GM12878 (cell line): ENCODE results near the gene ZNF407. TPM values are rescaled to one million over a fixed set of nuclear protein-coding genes. Genes with fewer than 3 reads are reported as not detected.
A peak's percentile ranks its signal among the peaks of the same experiment; 100 is the strongest.

ENCODE experiments used
- ATAC-seq: fragments of 200-7000 bp; cut with Tn5 transposase; 3 replicates; pipeline ENCODE4 v1.9.1; 2020; ENCODE audit warnings: mild to moderate bottlenecking, moderate library complexity
- BruUV-seq: library from RNA; stranded (reverse); fragments of 400-500 nt; replicated peaks from 2 replicates; lab custom pipeline; 2021; lab: Mats Ljungman, UMichigan
- CTCF ChIA-PET: fragments of 300-600 bp; sonication (Branson Sonifier 250); formaldehyde crosslinking; extraction: SDS; loops from one replicate; lab custom pipeline; 2021; ENCODE audit warnings: inconsistent platforms; lab: Yijun Ruan, JAX
- POLR2A ChIA-PET: fragments of 350-600 bp; formaldehyde crosslinking; extraction: SDS; loops from one replicate; lab custom pipeline; 2021; ENCODE audit warnings: inconsistent platforms; lab: Charles Lee
- RAD21 ChIA-PET: fragments of 300-600 bp; sonication (Branson Sonifier 250); formaldehyde crosslinking; loops from one replicate; lab custom pipeline; 2023; ENCODE audit warnings: antibody characterized with exemption; ENCODE audit not compliant: unreplicated experiment; lab: Charles Lee
- SMC1A ChIA-PET: fragments of 300-600 bp; sonication (Branson Sonifier 250); formaldehyde crosslinking; loops from one replicate; lab custom pipeline; 2023; ENCODE audit not compliant: unreplicated experiment, uncharacterized antibody; lab: Charles Lee
- DNase-seq: peaks from one replicate; pipeline ENCODE4 v3.0.0-alpha.2; 2011; ENCODE audit warnings: low read depth, low spot score
- FAIRE-seq: peaks from 3 replicates; lab custom pipeline; 2011; peaks lifted over from hg19 to GRCh38; lab: Jason Lieb, UNC
- H2AFZ ChIP-seq: 2 replicates; pipeline ENCODE4 v1.6.0; 2011; ENCODE audit warnings: low read depth, low read length, control low read depth; ENCODE audit not compliant: control insufficient read depth
- H3K27ac ChIP-seq: 2 replicates; pipeline ENCODE4 v1.5.1; 2011; ENCODE audit warnings: control low read depth; ENCODE audit not compliant: control insufficient read depth, insufficient read depth
- H3K27me3 ChIP-seq, 2 experiments: replicated peaks in 1 of 2; 2 replicates each; pipeline versions ENCODE4 v1.6.0 to v1.6.1; 2011; ENCODE audit warnings: low read length in 1 of 2; ENCODE audit not compliant: control insufficient read depth in 2 of 2, insufficient read depth in 2 of 2
- H3K36me3 ChIP-seq, 2 experiments: 2 replicates each; pipeline ENCODE4 v1.5.1; 2011; ENCODE audit warnings: low read length in 1 of 2; ENCODE audit not compliant: control insufficient read depth in 2 of 2, insufficient read depth in 2 of 2
- H3K4me1 ChIP-seq: 2 replicates; pipeline ENCODE4 v1.6.1; 2011; ENCODE audit warnings: mild to moderate bottlenecking, low read length, moderate library complexity, mixed read lengths; ENCODE audit not compliant: control insufficient read depth, insufficient read depth
- H3K4me2 ChIP-seq: 2 replicates; pipeline ENCODE4 v1.6.0; 2011; ENCODE audit warnings: control low read depth; ENCODE audit not compliant: control insufficient read depth, insufficient read depth
- H3K4me3 ChIP-seq: fragments of 200-600 bp; sonication (generic); 2 replicates; pipeline ENCODE4 v1.5.1; 2016
- H3K79me2 ChIP-seq: 2 replicates; pipeline ENCODE4 v1.6.0; 2011; ENCODE audit warnings: low read length; ENCODE audit not compliant: control insufficient read depth, insufficient read depth
- H3K9ac ChIP-seq: 2 replicates; pipeline ENCODE4 v1.8.0; 2011; ENCODE audit warnings: low read length, control low read depth, mixed read lengths; ENCODE audit not compliant: control insufficient read depth, insufficient read depth
- H3K9me3 ChIP-seq: replicated peaks from 3 replicates; pipeline ENCODE4 v1.5.1; 2011; ENCODE audit warnings: mild to moderate bottlenecking, low read length; ENCODE audit not compliant: control insufficient read depth, insufficient read depth
- H4K20me1 ChIP-seq: 2 replicates; pipeline ENCODE4 v1.6.0; 2011; ENCODE audit not compliant: control insufficient read depth, insufficient read depth
- BHLHE40 ChIP-seq, 2 experiments: fragments of 450-650 bp in 1 of 2; IDR thresholded peaks; 2 replicates each; pipeline ENCODE4 v1.6.1; 2011 to 2017; ENCODE audit warnings: low read depth in 2 of 2, borderline replicate concordance in 1 of 2, improper control_type of control experiment in 1 of 2, low read length in 1 of 2, mild to moderate bottlenecking in 1 of 2
- BMI1 ChIP-seq: fragments of 450-650 bp; IDR thresholded peaks from 2 replicates; pipeline ENCODE4 v1.6.1; 2016; ENCODE audit warnings: mild to moderate bottlenecking, moderate library complexity, borderline replicate concordance
- CREM ChIP-seq: IDR thresholded peaks from 2 replicates; pipeline ENCODE4 v1.6.1; 2014; ENCODE audit warnings: antibody characterized with exemption, low read depth
- DPF2 ChIP-seq: fragments of 450-650 bp; IDR thresholded peaks from 2 replicates; pipeline ENCODE4 v1.6.1; 2017; ENCODE audit warnings: mild to moderate bottlenecking
- EED ChIP-seq: sonication (generic); IDR thresholded peaks from 2 replicates; pipeline ENCODE4 v1.6.1; 2016; ENCODE audit warnings: antibody characterized with exemption, low read depth
- EGR1 ChIP-seq, 2 experiments: IDR thresholded peaks; 1 replicate in 1 of 2; 2 replicates in 1 of 2; pipeline ENCODE4 v1.6.1; 2011 to 2012; ENCODE audit warnings: low read depth in 2 of 2, low read length in 2 of 2, borderline replicate concordance in 1 of 2, mild to moderate bottlenecking in 1 of 2, moderate library complexity in 1 of 2
- EZH2 ChIP-seq: IDR thresholded peaks from 2 replicates; pipeline ENCODE4 v1.6.1; 2012; ENCODE audit warnings: low read depth, mild to moderate bottlenecking, control low read depth, inconsistent platforms, low read length, borderline replicate concordance; ENCODE audit not compliant: control insufficient read depth
- GATAD2B ChIP-seq: fragments of 450-650 bp; conservative IDR thresholded peaks from 2 replicates; pipeline ENCODE4 v1.6.1; 2017; ENCODE audit warnings: low read depth, mild to moderate bottlenecking, moderate library complexity
- IKZF1 ChIP-seq: fragments of 450-650 bp; conservative IDR thresholded peaks from 2 replicates; pipeline ENCODE4 v1.6.1; 2017; ENCODE audit warnings: antibody characterized with exemption, mild to moderate bottlenecking
- KDM1A ChIP-seq: fragments of 200-600 bp; sonication (generic); IDR thresholded peaks from 2 replicates; pipeline ENCODE4 v1.6.1; 2016; ENCODE audit warnings: borderline replicate concordance
- MEF2B ChIP-seq: fragments of 450-650 bp; IDR thresholded peaks from 2 replicates; pipeline ENCODE4 v1.6.1; 2018; ENCODE audit warnings: mild to moderate bottlenecking, moderate library complexity; ENCODE audit not compliant: partially characterized antibody, poor library complexity, severe bottlenecking
- MLLT1 ChIP-seq: fragments of 450-650 bp; IDR thresholded peaks from 2 replicates; pipeline ENCODE4 v1.6.1; 2016; ENCODE audit warnings: mild to moderate bottlenecking
- MXI1 ChIP-seq: fragments of 150-350 bp; IDR thresholded peaks from 2 replicates; pipeline ENCODE4 v1.6.1; 2011; ENCODE audit warnings: low read depth, mild to moderate bottlenecking, inconsistent platforms, low read length, improper control_type of control experiment
- NBN ChIP-seq: fragments of 450-650 bp; IDR thresholded peaks from 2 replicates; pipeline ENCODE4 v1.6.1; 2016
- NR2F1 ChIP-seq: fragments of 450-650 bp; conservative IDR thresholded peaks from 2 replicates; pipeline ENCODE4 v1.6.1; 2017; ENCODE audit warnings: mild to moderate bottlenecking
- POLR2A ChIP-seq: IDR thresholded peaks from 2 replicates; pipeline ENCODE4 v1.6.1; 2011; ENCODE audit warnings: low read depth, mild to moderate bottlenecking, low read length
- POLR2AphosphoS2 ChIP-seq: IDR thresholded peaks from 2 replicates; pipeline ENCODE4 v1.6.1; 2011; ENCODE audit warnings: low read depth, mild to moderate bottlenecking, low read length, improper control_type of control experiment, moderate library complexity
- RAD21 ChIP-seq: IDR thresholded peaks from 2 replicates; pipeline ENCODE4 v1.6.1; 2011; ENCODE audit warnings: mild to moderate bottlenecking, low read depth, low read length, moderate library complexity; ENCODE audit not compliant: insufficient read depth
- RELA ChIP-seq: fragments of 450-650 bp; IDR thresholded peaks from 2 replicates; pipeline ENCODE4 v1.8.0; 2014; ENCODE audit warnings: borderline replicate concordance; ENCODE audit not compliant: partially characterized antibody
- RUNX3 ChIP-seq: IDR thresholded peaks from 2 replicates; pipeline ENCODE4 v1.6.1; 2012; ENCODE audit warnings: low read length, inconsistent platforms
- SIN3A ChIP-seq: IDR thresholded peaks from 2 replicates; pipeline ENCODE4 v1.6.1; 2012; ENCODE audit warnings: low read depth, low read length, improper control_type of control experiment
- SP1 ChIP-seq: IDR thresholded peaks from one replicate; pipeline ENCODE4 v1.6.1; 2011; ENCODE audit warnings: low read depth, low read length
- ZBED1 ChIP-seq: IDR thresholded peaks from 2 replicates; pipeline ENCODE4 v1.6.1; 2016; ENCODE audit warnings: borderline replicate concordance
- ZNF207 ChIP-seq: fragments of 450-650 bp; IDR thresholded peaks from 2 replicates; pipeline ENCODE4 v1.6.1; 2014; ENCODE audit warnings: antibody characterized with exemption, mild to moderate bottlenecking, borderline replicate concordance
- WGBS: methylation state at CpG from one replicate; pipeline ENCODE4 v1.1.6; 2016; ENCODE audit warnings: low lambda C conversion rate; ENCODE audit not compliant: insufficient replicate concordance, insufficient coverage; ENCODE audit errors: missing lambda C conversion rate; 5-methylcytosine and 5-hydroxymethylcytosine counted together
- in situ Hi-C: fragments of 300-500 bp; cut with MboI; formaldehyde crosslinking; loops from 9 replicates; pipeline ENCODE4 v1.14.3; 2018; ENCODE audit warnings: mixed read lengths
- intact Hi-C: fragments of 100-400 bp; cut with micrococcal nuclease; formaldehyde crosslinking; loops from one replicate; pipeline ENCODE4 v1.14.2; 2022; ENCODE audit not compliant: unreplicated experiment
- polyA plus RNA-seq, 11 experiments: library from polyadenylated mRNA; depleted of rRNA in 4 of 11; unstranded in 6 of 11; stranded (reverse) in 5 of 11; fragments of >200 nt; fragmentation: Nextera tagmentation in 4 of 11; fragmentation: Illumina TruSeq in 1 of 11; extraction: Ambion mirVana in 4 of 11; extraction: Trizol in 1 of 11; gene quantifications; 1 replicate in 1 of 11; 2 replicates in 10 of 11; pipeline versions ENCODE4 v1.2.1 to v1.2.3, GENCODE V29; 2011 to 2016; ENCODE audit warnings: inconsistent platforms in 2 of 11, missing spikeins in 2 of 11, low read depth in 1 of 11
- total RNA-seq, 4 experiments: library from RNA; depleted of rRNA in 3 of 4; stranded (reverse); fragments of >200 nt in 3 of 4; fragmentation: Illumina TruSeq in 1 of 4; extraction: Trizol in 1 of 4; gene quantifications; 2 replicates each; pipeline versions ENCODE4 v1.2.1 to v1.2.3, GENCODE V29; 2013 to 2021

Gene ZNF407
- total and polyA plus RNA-seq, 10 of the 15 experiments (the other 5 are each of a cell fraction or from before 2014, with no cell fraction given): 0.69 to 11.6 (median 5.3) TPM

- intact Hi-C loops: loop anchor here (5.0 kb wide), 2 partner anchors 614 to 1894 kb away; partner anchors contain the start of gene TSHZ1
- ChIA-PET RAD21 (interaction anchor here (0.8 kb wide), 1 partner anchor 46 kb away, joined by 3 read pairs; no protein-coding TSS in a partner anchor), SMC1A (interaction anchor here (0.9 to 1.6 kb wide), 4 partner anchors 21 to 271 kb away, joined by 3 to 4 read pairs (median 3); no protein-coding TSS in a partner anchor)
- TF ChIP-seq MLLT1: 0 out of 2 replicates have a peak, but pooled peaks have one; percentile 28
- peak in 1 of 2 experiments; percentile 75; a peak in 2 of 3 replicates for TF ChIP-seq EGR1 (IDR thresholded peaks at IDR 0.05; ENCODE audit: borderline replicate concordance in 1 of 2, low read depth in 2 of 2, low read length in 2 of 2)
- peak; percentile 72 for TF ChIP-seq NR2F1
- no peak for TF ChIP-seq POLR2AphosphoS2
- peak; percentile 29 to 79; a peak in 2 of 4 replicates for TF ChIP-seq BHLHE40 (IDR thresholded peaks at IDR 0.05; ENCODE audit: borderline replicate concordance in 1 of 2, low read depth in 2 of 2, low read length in 1 of 2)
- peak; percentile 59; the same call in 1 of the 2 replicates for TF ChIP-seq POLR2A
- TF ChIP-seq EZH2: no peak
- peak; percentile 61 for TF ChIP-seq IKZF1
- peak; percentile 14; the same call in 1 of the 2 replicates for TF ChIP-seq EED
- TF ChIP-seq BMI1: no peak
- TF ChIP-seq SP1: peak; percentile 26
- peak; percentile 40; the same call in 1 of the 2 replicates for TF ChIP-seq SIN3A
- peak; percentile 43 for TF ChIP-seq MEF2B
- TF ChIP-seq MXI1: 0 out of 2 replicates have a peak, but pooled peaks have one; percentile 26
- peak; percentile 81 for TF ChIP-seq DPF2
- TF ChIP-seq NBN: 0 out of 2 replicates have a peak, but pooled peaks have one; percentile 47
- no peak for TF ChIP-seq KDM1A
- TF ChIP-seq ZNF207: 0 out of 2 replicates have a peak, but pooled peaks have one; percentile 78
- peak; percentile 32; the same call in 1 of the 2 replicates for TF ChIP-seq RAD21
- 0 out of 2 replicates have a peak, but pooled peaks have one; percentile 32 for TF ChIP-seq CREM
- TF ChIP-seq RELA: peak; percentile 28
- TF ChIP-seq GATAD2B: peak; percentile 83
- peak; percentile 44; the same call in 1 of the 2 replicates for TF ChIP-seq RUNX3
- TF ChIP-seq ZBED1: peak; percentile 43; the same call in 1 of the 2 replicates
These were observed 806 bp downstream of the ZNF407 start for GRCh38 chr18:74598350-74599001.

More at GRCh38 chr18:74598350-74599001, 806 bp downstream of the ZNF407 start:
- H3K9me3 ChIP-seq: no peaks in the 10 kb centered on the region; the same call in 2 of the 3 replicates
- peak overlapping the region; percentile 82 for H2AFZ ChIP-seq
- peaks cover 7% of the 10 kb centered on the region for H3K4me1 ChIP-seq
- H3K4me2 ChIP-seq: peak overlapping the region; percentile 89
- no TSS peak for BruUV-seq
- FAIRE-seq (no peak), ATAC-seq (peak; percentile 76), DNase-seq (no peak)
- H3K79me2 ChIP-seq: peaks cover 60% of the 10 kb centered on the region
- peak overlapping the region; percentile 99 for H3K4me3 ChIP-seq
- ChIA-PET CTCF (interaction anchor here (1.3 to 1.8 kb wide), 3 partner anchors 11 to 98 kb away, joined by 4 to 6 read pairs (median 6); no protein-coding TSS in a partner anchor), POLR2A (interaction anchor here (0.6 to 1.7 kb wide), 4 partner anchors 12 to 396 kb away, joined by 3 to 5 read pairs (median 4); no protein-coding TSS in a partner anchor)
- peak overlapping the region; percentile 99 for H3K9ac ChIP-seq
- peaks cover 0 to 7% of the 10 kb centered on the region in 2 experiments; a peak in 1 of 4 replicates for H3K36me3 ChIP-seq
- no peaks in the 10 kb centered on the region for H3K27me3 ChIP-seq
- in situ Hi-C loops: loop anchor here (5.0 kb wide), 1 partner anchor 101 kb away; the partner anchor contains the start of gene CNDP2
- WGBS: 2% methylated on average over 44 of the region's 44 CpGs
- peak overlapping the region; percentile 99 for H3K27ac ChIP-seq
- no peaks in the 10 kb centered on the region for H4K20me1 ChIP-seq
